Stimulated activated CD8-positive, alpha-beta memory T cell treated with anti-CD3 and anti-CD28 coated beads, Interleukin-7, amount 100 ng/mL, for 4 hours (primary cell): ENCODE measurements around the gene MS4A8.
"Not testable (repeated sequence)": the region's sequence is repeated elsewhere in the genome, so short reads cannot be mapped to it uniquely, and the experiment has no call there.

ENCODE experiments used
- DNase-seq, 2 donors: peaks; one replicate each; pipeline ENCODE4 v3.0.0-alpha.2; 2020; ENCODE audit warnings: low read depth in 2 of 2

The MS4A8 gene, protein sequence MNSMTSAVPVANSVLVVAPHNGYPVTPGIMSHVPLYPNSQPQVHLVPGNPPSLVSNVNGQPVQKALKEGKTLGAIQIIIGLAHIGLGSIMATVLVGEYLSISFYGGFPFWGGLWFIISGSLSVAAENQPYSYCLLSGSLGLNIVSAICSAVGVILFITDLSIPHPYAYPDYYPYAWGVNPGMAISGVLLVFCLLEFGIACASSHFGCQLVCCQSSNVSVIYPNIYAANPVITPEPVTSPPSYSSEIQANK

DNA sequence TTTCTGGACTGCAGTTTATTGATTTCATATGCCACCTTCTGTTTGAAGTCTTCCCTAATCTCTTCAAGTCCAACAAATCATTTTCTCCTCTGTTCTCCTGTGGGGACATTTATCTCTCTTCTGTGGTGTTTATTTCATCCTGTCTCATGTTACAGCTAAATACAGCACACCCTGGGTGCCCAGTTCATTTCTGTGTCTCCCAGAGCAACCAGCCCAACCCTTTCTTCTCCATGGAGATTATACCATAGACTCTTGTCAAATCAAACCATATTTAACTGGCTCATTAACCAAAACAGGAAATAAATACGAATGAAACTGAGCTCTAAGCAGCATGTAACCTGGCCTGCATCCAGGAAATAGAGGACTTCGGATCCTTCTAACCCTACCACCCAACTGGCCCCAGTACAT, at the start of gene MS4A8:
Gene MS4A8, plus strand, starts transcription at position 329 of the 408 bp plus-strand sequence. CDS start 1,249 bp downstream, outside the sequence.
- no peak for DNase-seq

DNA sequence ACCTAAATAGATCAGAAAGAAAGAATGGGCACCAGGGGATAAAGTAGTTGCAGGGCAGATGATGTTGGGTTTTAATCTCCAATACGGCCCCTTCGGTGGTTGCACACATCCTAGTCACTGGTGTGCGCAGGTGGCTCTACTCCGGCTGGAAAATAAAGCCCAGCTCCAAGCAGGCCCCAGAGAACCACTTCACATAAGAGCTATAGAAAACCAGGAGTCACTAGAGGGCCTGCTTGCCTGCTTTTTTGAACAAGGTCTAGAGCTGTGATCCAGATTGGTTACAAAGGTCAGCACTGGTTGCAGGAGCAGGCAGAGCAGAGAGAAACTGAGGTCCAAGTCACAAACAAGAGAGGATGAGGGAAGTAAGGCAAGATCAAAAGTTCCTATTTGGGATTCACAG, 41.5 kb upstream of the MS4A8 start:
- DNase-seq = no peak

DNA sequence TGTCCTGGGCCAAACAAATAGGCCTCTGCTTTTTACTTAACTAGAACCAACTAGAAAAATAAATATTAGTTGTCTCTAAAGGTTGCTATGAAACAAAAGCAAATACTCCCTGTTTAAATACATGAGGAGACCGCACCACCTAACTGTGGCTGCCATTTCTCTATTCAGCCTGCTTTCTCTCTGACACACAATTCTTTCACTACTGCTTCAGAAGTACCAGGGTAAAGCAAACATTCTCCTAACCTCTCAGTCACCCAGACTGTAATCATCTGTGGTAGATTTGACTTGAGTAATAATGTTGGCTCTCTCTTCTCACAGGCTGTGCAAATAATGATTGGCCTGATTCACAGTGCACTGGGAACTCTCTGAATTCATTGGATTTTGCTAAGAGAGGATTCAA, 41.0 kb upstream of the MS4A8 start:
- no peak for DNase-seq

DNA sequence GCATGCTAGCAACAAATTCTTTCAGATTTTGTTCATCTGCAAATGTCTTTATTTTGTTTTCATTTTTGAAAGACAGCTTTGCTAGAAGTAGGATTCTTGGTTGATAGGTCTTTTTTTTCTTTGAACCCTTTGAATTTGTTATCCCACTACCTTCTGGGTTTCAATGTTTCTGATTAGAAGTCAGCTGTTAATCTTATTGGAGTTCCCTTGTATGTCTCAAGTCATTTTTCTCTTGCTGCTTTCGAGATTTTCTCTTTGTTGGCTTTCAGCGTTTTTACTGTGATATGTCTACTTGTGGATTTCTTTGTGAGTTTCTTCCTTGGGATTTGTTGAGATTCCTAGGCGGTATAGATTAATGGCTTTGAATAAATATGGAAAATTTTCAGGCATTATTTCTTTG, 27.2 kb upstream of the MS4A8 start:
- no peak for DNase-seq

DNA sequence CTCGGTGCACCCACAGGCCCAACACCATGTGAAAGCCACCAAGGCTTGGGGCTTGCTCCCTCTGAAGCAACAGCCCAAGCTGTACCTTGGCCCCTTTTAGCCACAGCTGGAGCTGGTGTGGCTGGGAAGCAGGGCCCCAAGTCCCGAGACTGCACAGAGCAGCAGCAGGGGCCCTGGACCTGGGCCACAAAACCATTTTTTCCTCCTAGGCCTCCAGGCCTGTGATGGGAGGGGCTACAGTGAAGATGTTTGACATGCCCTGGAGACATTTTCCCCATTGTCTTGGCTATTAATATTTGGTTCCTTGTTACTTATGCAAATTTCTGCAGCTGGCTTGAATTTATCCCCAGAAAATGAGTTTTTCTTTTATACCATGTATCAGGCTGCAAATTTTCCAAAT, 21.2 kb upstream of the MS4A8 start:
- not testable (repeated sequence) for DNase-seq

DNA sequence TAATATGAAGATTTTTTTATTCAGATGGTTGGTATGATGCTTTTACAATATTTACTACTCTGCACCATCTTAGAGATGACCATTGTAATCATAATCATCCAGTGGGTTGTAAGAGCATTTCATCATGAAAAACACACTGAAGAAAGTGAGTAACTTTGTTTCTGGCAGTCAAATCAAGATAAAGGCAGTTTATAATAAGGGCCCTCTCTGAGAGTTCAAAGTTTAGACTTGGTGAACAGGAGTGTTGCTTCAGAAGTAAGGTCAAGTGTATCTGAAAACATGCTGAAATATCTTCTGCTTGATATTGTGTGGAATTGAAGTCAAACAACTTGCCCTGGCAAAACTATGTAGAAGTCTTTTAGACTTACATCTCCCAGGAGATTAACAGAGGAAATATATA, 19.5 kb upstream of the MS4A8 start:
- no peak for DNase-seq

DNA sequence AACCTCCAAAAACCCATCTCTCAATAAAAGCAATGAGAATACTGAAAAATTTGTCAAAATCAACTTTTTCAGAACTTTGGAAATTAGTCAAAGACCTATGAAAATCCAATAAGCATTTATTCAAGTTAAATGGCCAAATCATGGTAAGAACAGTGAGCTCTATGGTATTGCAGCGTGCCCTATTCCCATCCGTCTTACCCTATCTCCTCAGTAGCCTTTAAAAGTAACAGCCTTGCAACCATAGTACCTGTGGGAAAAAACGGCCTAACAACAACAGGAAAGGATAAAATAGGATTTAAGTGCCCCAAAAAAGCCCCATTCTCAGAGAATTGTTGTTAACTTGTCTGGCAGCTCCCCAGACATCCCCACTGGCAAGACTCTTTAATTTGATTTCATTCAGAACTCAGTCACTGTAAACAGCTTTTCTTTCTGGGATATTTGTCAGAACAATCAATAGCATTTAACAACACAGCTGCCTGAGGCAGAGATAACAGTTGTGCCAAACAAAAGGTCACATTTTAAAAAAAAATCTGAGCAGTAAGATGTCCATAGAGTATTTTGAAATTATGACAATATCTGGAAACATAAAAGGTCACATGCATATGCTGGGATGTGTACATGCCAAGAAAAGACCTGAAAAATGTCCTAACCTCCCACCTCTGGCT, 18.8 kb upstream of the MS4A8 start:
- no peak for DNase-seq

DNA sequence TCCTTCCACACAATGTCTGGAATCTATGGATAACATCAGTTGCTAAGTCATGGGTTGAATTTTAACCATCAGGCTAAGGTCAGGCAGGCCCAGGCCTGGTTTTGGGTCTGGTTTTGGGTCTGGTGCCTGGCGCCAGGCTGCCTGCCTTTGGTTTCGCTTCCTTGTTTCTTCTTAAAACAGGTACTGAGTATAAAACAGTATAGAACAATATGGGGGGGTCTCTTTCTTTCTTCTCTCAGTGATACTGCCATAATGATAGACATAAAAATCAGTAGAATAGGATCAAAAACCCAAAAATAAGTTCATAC, 14.9 kb upstream of the MS4A8 start:
- DNase-seq = not testable (repeated sequence)

DNA sequence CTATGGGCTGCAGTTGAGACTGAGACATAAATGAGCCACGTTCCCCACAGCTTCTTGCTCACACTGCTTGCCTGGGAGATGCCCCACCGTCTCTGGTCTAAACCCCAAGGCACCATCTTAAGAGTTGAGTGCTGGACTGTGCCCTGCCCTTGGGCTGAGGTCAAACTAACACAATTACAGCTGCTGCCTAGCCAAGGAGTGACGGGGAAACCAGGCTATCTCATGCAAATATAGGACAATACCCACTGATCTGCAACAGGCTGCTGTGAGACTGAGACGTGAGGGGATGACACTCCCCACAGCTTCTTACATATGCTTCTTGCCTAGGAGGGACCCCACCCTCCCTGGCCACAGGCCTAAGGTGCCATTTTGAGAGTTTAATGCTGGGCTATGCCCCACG, 7.8 kb upstream of the MS4A8 start:
- no peak for DNase-seq

DNA sequence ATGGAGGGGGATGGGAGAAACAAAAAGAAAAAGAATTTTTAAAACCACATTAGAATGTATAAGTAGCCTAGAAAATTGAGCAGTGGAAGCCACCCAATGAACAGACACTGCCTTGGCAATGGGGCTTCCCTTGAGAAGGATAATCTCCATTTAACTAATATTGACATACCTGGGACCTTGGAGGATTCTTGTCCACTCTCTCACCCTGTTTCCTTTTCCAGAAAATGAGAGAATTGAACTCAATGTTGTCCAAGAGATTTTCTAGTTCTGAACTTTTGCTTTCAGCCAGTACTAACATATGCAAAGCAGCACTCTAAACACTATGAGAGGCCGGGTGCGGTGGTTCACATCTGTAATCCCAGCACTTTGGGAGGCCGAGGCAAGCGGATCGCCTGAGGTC, 524 bp downstream of the MS4A8 start:
- no peak for DNase-seq

DNA sequence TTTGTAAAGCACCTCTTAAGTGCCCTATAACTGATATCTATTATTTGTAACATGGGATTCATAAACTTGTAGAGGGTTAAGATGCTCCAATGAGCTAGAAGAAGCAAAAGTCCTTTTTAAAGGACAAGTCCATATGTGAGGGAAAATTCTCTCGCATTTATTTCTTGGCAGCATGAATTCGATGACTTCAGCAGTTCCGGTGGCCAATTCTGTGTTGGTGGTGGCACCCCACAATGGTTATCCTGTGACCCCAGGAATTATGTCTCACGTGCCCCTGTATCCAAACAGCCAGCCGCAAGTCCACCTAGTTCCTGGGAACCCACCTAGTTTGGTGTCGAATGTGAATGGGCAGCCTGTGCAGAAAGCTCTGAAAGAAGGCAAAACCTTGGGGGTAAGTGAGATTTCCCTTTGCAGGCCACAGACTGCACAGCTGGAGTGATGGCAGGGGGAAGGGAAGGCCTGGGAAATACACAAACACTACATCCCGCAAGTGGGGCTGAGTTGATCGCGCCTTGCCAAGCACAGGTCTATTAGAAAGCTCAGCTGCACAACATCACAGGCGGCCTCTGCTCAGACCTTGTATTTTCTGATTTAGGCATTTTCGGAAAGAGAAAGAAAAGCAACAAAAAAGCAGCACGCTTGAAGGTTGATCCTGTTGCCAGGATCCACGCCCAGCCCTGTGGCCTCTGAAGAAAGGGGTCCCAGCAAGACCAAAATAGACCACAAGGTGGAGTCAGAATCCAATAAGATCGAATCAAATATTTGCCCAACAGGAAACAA, 1.5 kb downstream of the MS4A8 start:
- DNase-seq = no peak

DNA sequence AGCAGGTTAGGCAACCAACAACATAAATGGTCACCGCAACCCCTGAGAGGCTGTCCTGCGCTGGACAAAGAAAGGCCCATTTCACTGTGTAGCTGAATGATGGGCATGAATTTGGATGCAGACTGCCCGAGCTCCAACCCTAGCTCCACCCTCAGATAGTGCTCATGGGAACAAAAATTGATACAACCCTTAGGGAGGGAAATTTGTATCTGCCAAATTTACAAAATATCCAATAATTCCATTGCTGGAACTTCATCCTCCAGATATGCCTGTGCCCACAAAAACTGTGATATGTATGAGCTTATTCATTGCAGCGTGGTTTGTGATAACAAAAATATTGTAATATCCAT, 2.0 kb downstream of the MS4A8 start:
- no peak for DNase-seq

DNA sequence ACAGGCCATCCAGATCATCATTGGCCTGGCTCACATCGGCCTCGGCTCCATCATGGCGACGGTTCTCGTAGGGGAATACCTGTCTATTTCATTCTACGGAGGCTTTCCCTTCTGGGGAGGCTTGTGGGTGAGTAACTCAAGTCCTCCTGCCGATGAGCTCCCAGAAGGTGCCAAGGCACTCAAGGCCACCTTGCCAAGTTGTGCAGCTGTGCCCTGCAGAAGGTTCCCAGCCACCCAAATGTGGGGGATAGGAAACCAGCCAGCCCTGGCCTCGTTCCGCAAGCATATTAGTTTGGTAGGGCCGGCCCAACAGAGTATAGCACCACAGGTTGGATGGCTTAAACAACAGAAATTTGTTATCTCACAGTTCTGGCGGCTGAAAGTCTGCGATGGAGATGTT, 4.0 kb downstream of the MS4A8 start:
- DNase-seq = no peak

DNA sequence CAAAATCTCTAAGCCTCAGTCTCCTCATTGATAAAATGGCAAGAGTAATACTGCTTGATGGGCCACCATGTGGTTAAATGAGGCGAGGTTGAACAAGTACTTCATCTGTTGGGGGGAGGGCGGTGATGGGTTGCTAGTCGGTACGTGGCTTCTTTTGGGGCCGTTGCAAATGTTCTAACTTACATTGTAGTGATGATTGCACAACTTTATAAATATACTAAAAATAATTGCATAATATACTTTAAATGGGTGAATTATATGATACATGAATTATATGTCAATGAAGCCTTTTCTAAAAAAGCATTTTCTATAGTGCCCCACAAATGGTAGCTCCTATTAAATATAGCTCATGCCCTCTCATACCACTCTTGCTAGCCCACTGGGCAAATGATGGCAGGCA, 6.5 kb downstream of the MS4A8 start:
- no peak for DNase-seq

DNA sequence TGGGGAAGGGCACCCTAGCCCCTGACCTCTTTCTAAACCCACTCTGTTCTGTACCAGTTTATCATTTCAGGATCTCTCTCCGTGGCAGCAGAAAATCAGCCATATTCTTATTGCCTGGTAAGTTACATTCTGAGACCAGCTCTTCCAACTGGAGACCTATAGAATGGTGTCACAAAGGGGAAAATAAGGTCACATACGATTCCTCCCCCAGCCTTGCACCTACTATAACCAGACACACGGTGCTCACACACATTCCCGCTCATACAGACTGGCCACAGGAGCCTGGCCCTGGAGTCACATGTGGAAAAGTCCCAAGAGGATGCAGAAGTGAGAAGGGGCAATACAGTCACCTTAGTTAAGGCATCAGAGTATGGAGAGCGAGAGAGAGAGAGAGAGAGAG, 7.5 kb downstream of the MS4A8 start:
- DNase-seq = no peak

DNA sequence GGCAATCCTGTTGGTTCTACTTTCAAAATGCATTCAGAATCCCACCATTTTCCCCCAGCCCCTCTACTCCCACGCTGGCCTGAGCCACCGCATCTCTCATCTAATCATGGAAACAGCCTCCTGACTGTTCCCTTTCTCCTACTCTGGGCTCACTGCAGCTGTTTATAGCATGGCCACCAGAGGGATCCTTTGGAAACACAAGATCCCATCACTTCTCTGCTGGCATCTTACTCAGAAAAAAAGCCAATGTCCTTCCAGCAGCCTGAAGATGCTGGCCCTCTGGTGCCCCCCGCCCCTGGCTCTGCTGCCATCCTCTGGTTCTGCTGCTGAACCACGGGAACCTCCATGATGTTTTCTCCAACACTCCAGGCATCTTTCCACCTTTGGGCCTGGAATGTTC, 11.1 kb downstream of the MS4A8 start:
- DNase-seq = no peak

DNA sequence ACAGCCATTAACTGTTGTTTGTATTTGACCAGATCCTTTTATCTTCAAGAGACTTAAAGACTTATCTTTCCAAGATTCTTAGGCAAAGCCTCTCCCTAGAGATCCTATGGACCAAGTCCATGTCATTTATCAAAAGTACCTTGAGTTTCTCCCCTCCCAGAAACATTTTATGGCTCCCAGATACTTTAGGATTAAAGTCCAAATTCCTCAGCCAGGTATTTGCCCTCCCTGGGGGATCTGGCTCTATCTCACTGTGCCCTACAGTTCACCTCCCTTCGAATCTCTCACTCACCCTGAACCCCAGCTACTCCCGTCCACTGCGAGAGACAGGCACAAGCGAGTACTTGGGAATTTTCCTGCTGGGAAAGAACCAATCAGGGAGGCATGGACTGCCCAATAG, 11.9 kb downstream of the MS4A8 start:
- DNase-seq = no peak

DNA sequence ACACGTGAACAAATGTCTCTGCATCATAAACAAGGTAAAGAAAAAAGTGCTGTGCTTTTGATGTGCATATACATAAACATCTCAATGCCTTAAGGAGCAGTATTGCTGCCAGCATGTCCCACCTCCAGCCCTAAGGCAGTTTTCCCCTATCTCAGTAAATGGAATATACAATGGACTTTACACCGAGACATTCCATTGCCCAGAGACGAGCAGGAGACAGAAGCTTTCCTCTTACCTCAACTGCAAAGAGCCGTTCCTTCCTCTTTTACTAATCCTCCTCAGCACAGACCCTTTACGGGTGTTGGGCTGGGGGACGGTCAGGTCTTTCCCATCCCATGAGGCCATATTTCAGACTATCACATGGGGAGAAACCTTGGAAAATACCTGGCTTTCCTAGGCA, 14.0 kb downstream of the MS4A8 start:
- DNase-seq = not testable (repeated sequence)

DNA sequence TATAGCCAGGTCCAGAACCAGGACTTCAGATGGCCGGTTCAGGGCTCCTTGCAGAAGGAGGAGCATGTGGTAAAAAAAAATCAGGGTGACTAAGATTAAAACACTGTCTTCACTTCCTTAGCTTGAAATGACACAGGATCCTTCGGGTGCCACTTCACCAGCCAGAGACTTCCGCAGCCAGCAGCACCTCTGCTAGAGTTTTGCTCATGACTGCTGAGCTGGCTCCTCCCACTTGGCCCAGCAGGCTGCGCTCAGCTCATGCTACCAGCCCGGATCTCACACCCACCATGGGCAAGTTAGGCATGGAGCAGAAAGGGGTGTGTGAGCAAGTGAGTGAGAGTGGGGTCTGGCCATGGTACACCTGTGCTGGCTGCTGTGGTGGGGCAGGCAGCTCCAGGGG, 18.5 kb downstream of the MS4A8 start:
- no peak for DNase-seq

DNA sequence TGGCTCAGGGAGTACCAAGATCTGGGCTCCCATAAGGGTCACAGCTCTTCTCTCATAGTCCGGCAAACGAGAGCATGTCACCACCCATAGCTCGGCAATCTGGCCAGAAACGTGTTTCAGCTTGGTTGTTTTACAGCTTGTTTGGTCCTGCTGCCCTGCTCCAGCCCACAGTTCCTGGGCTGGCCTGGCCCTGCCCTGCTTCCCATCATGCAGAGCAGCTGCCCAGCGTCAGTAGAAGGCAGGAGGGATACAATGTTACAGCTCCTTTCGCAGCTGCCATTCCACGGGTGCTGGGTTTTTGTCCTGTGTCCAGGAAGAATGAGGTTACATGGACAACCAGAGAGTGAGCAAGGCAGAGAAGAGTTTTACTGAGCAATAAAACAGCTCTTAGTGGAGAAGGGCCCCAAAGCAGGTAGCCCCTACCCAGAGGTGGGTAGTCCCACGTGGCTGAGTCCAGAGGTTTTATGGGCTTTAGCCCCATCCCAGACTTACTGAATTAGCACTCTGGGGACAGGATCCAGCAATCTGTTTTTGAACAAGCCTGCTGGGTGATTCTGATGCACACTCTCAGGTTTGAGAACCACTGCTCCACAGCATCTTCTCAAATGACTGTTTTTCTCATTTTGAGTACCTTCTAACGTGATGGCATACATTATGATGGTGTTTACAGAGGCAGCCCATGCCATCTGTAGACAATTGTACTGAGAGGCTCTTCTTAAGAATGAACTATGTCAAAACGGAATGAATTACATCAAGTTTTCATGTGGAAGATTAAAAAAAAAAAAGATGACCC, 19.3 kb downstream of the MS4A8 start:
- DNase-seq = no peak

DNA sequence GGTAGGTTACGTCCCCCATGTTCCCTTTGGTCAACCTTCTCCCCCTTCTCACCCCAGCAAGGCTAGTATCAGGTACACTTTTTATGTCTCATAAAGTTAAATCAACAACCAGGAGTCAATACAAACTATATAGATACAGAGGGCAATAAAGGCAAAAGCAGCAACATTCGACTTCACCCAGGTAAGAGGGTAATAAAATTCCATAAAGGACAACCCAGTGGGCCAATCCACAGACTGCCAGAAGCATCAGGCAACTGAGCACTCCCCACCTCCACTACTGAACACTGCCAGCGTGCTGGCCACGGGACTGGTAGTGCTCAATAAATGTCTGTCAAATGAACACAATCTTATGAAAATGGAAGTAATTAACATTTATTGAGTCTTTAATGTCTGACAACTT, 20.0 kb downstream of the MS4A8 start:
- DNase-seq = no peak

DNA sequence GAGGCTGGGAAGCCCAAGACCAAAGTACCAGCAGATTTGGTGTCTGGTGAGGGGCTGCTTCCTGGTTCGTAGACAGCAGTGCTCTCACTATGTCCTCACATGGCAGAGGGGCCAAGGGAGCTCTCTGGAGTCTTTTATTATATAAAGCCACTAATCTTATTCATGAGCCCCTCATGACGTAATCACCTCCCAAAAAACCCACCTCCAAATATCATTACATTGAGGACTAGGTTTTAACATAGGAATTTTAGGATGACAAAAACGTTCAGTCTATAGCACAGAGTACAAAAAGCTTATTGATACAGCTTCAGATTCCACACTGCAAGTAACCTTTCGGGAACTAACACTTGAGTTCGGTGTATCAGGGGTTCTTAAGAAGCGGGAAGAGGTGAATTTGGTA, 21.0 kb downstream of the MS4A8 start:
- DNase-seq = no peak

DNA sequence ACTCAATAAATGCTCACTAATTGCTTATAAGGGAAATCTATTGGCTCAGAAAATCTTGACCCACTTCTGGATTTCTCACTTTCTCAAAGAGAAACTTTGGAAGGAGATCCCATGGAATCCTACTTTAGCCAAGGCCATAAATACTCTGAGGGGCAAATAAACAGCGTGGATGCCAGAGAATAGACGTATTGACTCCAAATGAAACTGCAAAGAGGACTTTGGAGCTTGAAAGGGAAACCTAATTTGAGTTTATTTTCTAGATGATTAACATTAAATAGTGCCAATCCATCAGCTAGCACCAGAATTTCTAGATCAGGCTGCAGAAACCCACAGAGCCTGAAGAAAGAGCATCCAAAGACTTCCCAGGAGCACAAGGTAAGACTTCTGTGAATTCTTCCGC, 25.0 kb downstream of the MS4A8 start, which contains the start of gene MS4A18:
Gene MS4A18, plus strand, starts transcription at position 301 of the 400 bp plus-strand sequence.
- DNase-seq = no peak
